ENCODE data around the gene CLPTM1L. TPM values are rescaled to one million over a fixed set of nuclear protein-coding genes. Genes with fewer than 3 reads are reported as not detected.

Gene CLPTM1L
- total and polyA plus RNA-seq, 9 of the 15 experiments (the other 6 are each of a cell fraction or from before 2014, with no cell fraction given): 3.5 to 217 (median 177) TPM

DNA sequence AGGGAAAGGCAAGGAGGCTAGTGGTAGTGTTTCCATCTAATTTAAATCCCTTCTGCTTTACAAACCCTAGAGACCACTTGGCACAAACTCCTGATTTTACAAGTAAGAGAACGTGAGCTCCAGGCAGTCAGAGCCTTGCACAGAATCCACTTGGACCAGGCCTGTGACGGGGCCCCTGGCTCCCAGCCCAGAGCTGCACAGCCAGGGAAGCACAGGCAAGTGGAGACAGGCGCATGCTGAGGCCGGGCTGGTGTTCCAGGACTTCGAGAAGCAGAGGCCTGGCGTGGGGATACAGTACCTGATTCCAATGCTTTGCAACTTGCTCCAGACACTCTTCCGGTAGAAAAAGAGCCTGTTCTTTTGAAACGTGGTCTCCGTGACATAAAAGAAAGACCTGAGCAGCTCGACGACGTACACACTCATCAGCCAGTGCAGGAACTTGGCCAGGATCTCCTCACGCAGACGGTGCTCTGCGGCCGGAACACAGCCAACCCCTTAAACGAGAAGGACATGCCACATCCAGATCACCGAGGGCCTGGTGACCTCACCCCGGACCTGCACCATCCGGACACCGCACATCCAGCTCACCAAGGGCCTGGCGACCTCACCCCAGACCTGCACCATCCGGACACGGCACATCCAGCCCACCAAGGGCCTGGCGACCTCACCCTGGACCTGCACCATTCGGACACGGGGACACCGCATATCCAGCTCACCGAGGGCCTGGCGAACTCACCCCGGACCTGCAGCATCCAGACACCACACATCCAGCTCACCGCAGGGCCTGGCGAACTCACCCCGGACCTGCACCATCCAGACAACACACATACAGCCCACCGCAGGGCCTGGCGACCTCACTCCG, 62.5 kb downstream of the CLPTM1L start (continued):
- TF ChIP-seq, protein P1, sequence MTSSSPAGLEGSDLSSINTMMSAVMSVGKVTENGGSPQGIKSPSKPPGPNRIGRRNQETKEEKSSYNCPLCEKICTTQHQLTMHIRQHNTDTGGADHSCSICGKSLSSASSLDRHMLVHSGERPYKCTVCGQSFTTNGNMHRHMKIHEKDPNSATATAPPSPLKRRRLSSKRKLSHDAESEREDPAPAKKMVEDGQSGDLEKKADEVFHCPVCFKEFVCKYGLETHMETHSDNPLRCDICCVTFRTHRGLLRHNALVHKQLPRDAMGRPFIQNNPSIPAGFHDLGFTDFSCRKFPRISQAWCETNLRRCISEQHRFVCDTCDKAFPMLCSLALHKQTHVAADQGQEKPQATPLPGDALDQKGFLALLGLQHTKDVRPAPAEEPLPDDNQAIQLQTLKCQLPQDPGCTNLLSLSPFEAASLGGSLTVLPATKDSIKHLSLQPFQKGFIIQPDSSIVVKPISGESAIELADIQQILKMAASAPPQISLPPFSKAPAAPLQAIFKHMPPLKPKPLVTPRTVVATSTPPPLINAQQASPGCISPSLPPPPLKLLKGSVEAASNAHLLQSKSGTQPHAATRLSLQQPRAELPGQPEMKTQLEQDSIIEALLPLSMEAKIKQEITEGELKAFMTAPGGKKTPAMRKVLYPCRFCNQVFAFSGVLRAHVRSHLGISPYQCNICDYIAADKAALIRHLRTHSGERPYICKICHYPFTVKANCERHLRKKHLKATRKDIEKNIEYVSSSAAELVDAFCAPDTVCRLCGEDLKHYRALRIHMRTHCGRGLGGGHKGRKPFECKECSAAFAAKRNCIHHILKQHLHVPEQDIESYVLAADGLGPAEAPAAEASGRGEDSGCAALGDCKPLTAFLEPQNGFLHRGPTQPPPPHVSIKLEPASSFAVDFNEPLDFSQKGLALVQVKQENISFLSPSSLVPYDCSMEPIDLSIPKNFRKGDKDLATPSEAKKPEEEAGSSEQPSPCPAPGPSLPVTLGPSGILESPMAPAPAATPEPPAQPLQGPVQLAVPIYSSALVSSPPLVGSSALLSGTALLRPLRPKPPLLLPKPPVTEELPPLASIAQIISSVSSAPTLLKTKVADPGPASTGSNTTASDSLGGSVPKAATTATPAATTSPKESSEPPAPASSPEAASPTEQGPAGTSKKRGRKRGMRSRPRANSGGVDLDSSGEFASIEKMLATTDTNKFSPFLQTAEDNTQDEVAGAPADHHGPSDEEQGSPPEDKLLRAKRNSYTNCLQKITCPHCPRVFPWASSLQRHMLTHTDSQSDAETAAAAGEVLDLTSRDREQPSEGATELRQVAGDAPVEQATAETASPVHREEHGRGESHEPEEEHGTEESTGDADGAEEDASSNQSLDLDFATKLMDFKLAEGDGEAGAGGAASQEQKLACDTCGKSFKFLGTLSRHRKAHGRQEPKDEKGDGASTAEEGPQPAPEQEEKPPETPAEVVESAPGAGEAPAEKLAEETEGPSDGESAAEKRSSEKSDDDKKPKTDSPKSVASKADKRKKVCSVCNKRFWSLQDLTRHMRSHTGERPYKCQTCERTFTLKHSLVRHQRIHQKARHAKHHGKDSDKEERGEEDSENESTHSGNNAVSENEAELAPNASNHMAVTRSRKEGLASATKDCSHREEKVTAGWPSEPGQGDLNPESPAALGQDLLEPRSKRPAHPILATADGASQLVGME (CRISPR knock-in tag; IDR thresholded peaks at IDR 0.05): no peak
- TF ChIP-seq, protein P2, sequence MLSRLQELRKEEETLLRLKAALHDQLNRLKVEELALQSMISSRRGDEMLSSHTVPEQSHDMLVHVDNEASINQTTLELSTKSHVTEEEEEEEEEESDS (CRISPR knock-in tag; IDR thresholded peaks at IDR 0.05): no peak
- TF ChIP-seq, protein P3, sequence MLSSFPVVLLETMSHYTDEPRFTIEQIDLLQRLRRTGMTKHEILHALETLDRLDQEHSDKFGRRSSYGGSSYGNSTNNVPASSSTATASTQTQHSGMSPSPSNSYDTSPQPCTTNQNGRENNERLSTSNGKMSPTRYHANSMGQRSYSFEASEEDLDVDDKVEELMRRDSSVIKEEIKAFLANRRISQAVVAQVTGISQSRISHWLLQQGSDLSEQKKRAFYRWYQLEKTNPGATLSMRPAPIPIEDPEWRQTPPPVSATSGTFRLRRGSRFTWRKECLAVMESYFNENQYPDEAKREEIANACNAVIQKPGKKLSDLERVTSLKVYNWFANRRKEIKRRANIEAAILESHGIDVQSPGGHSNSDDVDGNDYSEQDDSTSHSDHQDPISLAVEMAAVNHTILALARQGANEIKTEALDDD (IDR thresholded peaks at IDR 0.05): no peak
- TF ChIP-seq U2AF1 (optimal IDR thresholded peaks at IDR 0.05; ENCODE audit: low read depth, low read length) (no peak), RUNX1 (IDR thresholded peaks at IDR 0.05; ENCODE audit: low read depth) (no peak), PYGO2 (tag; IDR thresholded peaks at IDR 0.05) (no peak), XRCC3 (IDR thresholded peaks at IDR 0.05) (no peak), NELFE (IDR thresholded peaks at IDR 0.05; ENCODE audit: insufficient read depth, insufficient read length) (no peak), SETDB1 (IDR thresholded peaks at IDR 0.05; ENCODE audit: low read length) (no peak), SMAD2 (IDR thresholded peaks at IDR 0.05; ENCODE audit: low read depth, low read length) (no peak), HMG20B (CRISPR knock-in tag; IDR thresholded peaks at IDR 0.05) (no peak), ZNF384 (IDR thresholded peaks at IDR 0.05; ENCODE audit: low read depth, low read length) (no peak), BRCA1 (IDR thresholded peaks at IDR 0.05) (no peak), BRCA1 (CRISPR knock-in tag; IDR thresholded peaks at IDR 0.05) (no peak), SIN3A (IDR thresholded peaks at IDR 0.05; ENCODE audit: borderline replicate concordance in 2 of 2, control insufficient read depth in 1 of 2, low read depth in 2 of 2, low read length in 2 of 2) (no peak)
- TF ChIP-seq, protein P4, sequence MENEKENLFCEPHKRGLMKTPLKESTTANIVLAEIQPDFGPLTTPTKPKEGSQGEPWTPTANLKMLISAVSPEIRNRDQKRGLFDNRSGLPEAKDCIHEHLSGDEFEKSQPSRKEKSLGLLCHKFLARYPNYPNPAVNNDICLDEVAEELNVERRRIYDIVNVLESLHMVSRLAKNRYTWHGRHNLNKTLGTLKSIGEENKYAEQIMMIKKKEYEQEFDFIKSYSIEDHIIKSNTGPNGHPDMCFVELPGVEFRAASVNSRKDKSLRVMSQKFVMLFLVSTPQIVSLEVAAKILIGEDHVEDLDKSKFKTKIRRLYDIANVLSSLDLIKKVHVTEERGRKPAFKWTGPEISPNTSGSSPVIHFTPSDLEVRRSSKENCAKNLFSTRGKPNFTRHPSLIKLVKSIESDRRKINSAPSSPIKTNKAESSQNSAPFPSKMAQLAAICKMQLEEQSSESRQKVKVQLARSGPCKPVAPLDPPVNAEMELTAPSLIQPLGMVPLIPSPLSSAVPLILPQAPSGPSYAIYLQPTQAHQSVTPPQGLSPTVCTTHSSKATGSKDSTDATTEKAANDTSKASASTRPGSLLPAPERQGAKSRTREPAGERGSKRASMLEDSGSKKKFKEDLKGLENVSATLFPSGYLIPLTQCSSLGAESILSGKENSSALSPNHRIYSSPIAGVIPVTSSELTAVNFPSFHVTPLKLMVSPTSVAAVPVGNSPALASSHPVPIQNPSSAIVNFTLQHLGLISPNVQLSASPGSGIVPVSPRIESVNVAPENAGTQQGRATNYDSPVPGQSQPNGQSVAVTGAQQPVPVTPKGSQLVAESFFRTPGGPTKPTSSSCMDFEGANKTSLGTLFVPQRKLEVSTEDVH (IDR thresholded peaks at IDR 0.05; ENCODE audit: low read depth, partially characterized antibody): no peak

All from K562 (cell line).